ENCODE results near the gene GADD45B. TPM values are rescaled to one million over a fixed set of nuclear protein-coding genes. Genes with fewer than 3 reads are reported as not detected.

Gene GADD45B
- total RNA-seq, 1 experiment from 2014 or later, result 56.2 TPM

GRCh38 chr19:2483484-2484151 lies 7.7 kb downstream of the GADD45B start:
- Histone ChIP-seq H3K9me3 (ENCODE audit: control insufficient read depth, insufficient read depth, low read depth, low read length) (no peaks in the 10 kb centered on the region), H3K27me3 (ENCODE audit: control insufficient read depth, insufficient read depth, low read length) (no peaks in the 10 kb centered on the region), H3K4me3 (ENCODE audit: low read depth in 2 of 2, low read length in 2 of 2) (no peak overlapping the region), H3K4me1 (ENCODE audit: control insufficient read depth, insufficient read depth, low read length) (peaks cover 13% of the 10 kb centered on the region), H3K27ac (ENCODE audit: low read length) (no peak overlapping the region), H3K36me3 (ENCODE audit: control insufficient read depth, insufficient read depth, low read length) (no peaks in the 10 kb centered on the region)
- ChIA-PET CTCF (no interaction called here), POLR2A (no interaction called here)
- DNase-seq (ENCODE audit: low read depth, low spot score) (no peak), ATAC-seq (no peak)
- TF ChIP-seq POLR2AphosphoS5 (IDR thresholded peaks at IDR 0.05; ENCODE audit: low read depth, low read length) (no peak), SIN3A (IDR thresholded peaks at IDR 0.05; ENCODE audit: borderline replicate concordance, insufficient read depth, low read depth, low read length) (no peak), CTCF (IDR thresholded peaks at IDR 0.05) (no peak), TCF7L2 (IDR thresholded peaks at IDR 0.05; ENCODE audit: low read depth, low read length) (no peak), REST (IDR thresholded peaks at IDR 0.05; ENCODE audit: insufficient read depth in 1 of 2, low read depth in 2 of 2, low read length in 1 of 2) (no peak)
- no TSS peak for BruUV-seq (replicated peaks)
- intact Hi-C loops (cut with micrococcal nuclease; ENCODE audit: unreplicated experiment) (no loop called here), in situ Hi-C loops (cut with HindIII; ENCODE audit: low pct_unique_long_range_greater_than_20kb, low sequenced_read_pairs) (no loop called here)

GRCh38 chr19:2484178-2484937 lies 8.4 kb downstream of the GADD45B start:
- CTCF ChIA-PET, result no interaction called here
- no peak for ATAC-seq
- POLR2A ChIA-PET, result no interaction called here
- TF ChIP-seq POLR2AphosphoS5 (IDR thresholded peaks at IDR 0.05; ENCODE audit: low read depth, low read length) (no peak), TCF7L2 (IDR thresholded peaks at IDR 0.05; ENCODE audit: low read depth, low read length) (no peak), REST (IDR thresholded peaks at IDR 0.05; ENCODE audit: insufficient read depth in 1 of 2, low read depth in 2 of 2, low read length in 1 of 2) (no peak), SIN3A (IDR thresholded peaks at IDR 0.05; ENCODE audit: borderline replicate concordance, insufficient read depth, low read depth, low read length) (no peak), CTCF (IDR thresholded peaks at IDR 0.05) (no peak)
- intact Hi-C loops (cut with micrococcal nuclease; ENCODE audit: unreplicated experiment), result no loop called here
- in situ Hi-C loops (cut with HindIII; ENCODE audit: low pct_unique_long_range_greater_than_20kb, low sequenced_read_pairs), result no loop called here
- Histone ChIP-seq H3K4me3 (ENCODE audit: low read depth in 2 of 2, low read length in 2 of 2) (no peak overlapping the region), H3K9me3 (ENCODE audit: control insufficient read depth, insufficient read depth, low read depth, low read length) (no peaks in the 10 kb centered on the region), H3K36me3 (ENCODE audit: control insufficient read depth, insufficient read depth, low read length) (no peaks in the 10 kb centered on the region), H3K27ac (ENCODE audit: low read length) (no peak overlapping the region; the same call in 1 of the 2 replicates), H3K27me3 (ENCODE audit: control insufficient read depth, insufficient read depth, low read length) (no peaks in the 10 kb centered on the region), H3K4me1 (ENCODE audit: control insufficient read depth, insufficient read depth, low read length) (peaks cover 15% of the 10 kb centered on the region)
- no TSS peak for BruUV-seq (replicated peaks)
- DNase-seq (ENCODE audit: low read depth, low spot score), result no peak

All from Panc1 (cell line).